ENCODE data around the gene IKZF4.

The IKZF4 gene

DNA sequence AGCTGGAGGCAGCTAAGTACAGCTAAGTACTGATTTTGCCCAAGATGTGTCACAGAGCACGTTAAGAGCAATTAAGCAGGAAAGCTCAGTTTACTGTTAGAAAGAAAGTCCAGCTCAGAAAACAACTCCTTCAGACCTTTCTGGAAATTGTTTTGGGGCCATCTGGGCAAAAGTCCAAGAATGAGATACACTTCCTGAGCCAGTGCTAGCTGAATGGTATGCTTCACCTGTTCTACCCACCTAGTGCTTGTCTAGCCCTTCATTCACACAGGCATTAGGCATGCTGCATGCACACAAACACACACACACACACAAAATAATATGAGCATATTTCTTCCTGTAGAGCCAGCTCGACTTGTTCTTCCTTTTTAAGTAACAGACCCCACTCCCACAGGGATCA is 6.6 kb upstream of the IKZF4 start:
- DNase-seq (ENCODE audit: low read depth, low spot score) = no peak
- Histone ChIP-seq H3K9me3 (ENCODE audit: control insufficient read depth, insufficient read depth, low read length) (no peaks in the 10 kb centered on the region), H3K4me1 (ENCODE audit: control insufficient read depth, insufficient read depth, low read length) (no peaks in the 10 kb centered on the region), H3K4me3 (ENCODE audit: low read length) (no peak overlapping the region), H3K27ac (ENCODE audit: low read length) (no peak overlapping the region), H3K36me3 (ENCODE audit: control insufficient read depth, insufficient read depth, low read length) (no peaks in the 10 kb centered on the region), H3K27me3 (ENCODE audit: control insufficient read depth, insufficient read depth, low read length) (no peaks in the 10 kb centered on the region)
- no CpG with 5 or more reads among the region's 2 CpGs for WGBS (ENCODE audit: insufficient coverage, insufficient read length)

- Histone ChIP-seq H3K27me3 (ENCODE audit: control insufficient read depth, insufficient read depth, low read length) (no peaks in the 10 kb centered on the region), H3K4me3 (ENCODE audit: low read length) (no peak overlapping the region), H3K9me3 (ENCODE audit: control insufficient read depth, insufficient read depth, low read length) (no peaks in the 10 kb centered on the region), H3K27ac (ENCODE audit: low read length) (no peak overlapping the region), H3K4me1 (ENCODE audit: control insufficient read depth, insufficient read depth, low read length) (0 out of 2 replicates have a peak, but pooled peaks cover 3% of the 10 kb centered on the region), H3K36me3 (ENCODE audit: control insufficient read depth, insufficient read depth, low read length) (no peaks in the 10 kb centered on the region)
- DNase-seq (ENCODE audit: low read depth, low spot score) = no peak
- no CpG with 5 or more reads among the region's 4 CpGs for WGBS (ENCODE audit: insufficient coverage, insufficient read length)
Measured at GRCh38 chr12:56017181-56017580, 3.7 kb upstream of the IKZF4 start.

DNA sequence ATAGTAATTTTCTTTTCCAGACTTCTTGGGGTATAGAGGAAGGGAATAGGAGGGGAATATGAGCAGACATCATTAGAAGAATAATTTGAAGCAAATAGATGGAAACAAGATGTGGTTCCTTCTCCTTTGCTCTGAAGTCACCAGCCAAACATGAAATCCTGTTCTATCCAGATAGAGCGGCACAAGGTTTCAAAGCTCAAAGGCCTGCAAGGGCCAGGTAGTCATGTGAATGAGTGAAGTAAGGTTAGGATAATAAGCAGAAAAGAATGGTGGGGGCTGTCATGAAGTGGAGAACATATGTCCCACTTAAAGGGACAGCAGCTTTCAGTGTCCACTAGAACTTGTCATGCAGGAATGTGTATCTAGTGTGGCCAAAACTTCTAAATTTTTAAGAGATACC is 2.5 kb upstream of the IKZF4 start:
- Histone ChIP-seq H3K27ac (ENCODE audit: low read length) (no peak overlapping the region), H3K27me3 (ENCODE audit: control insufficient read depth, insufficient read depth, low read length) (no peaks in the 10 kb centered on the region), H3K9me3 (ENCODE audit: control insufficient read depth, insufficient read depth, low read length) (no peaks in the 10 kb centered on the region), H3K4me3 (ENCODE audit: low read length) (no peak overlapping the region), H3K36me3 (ENCODE audit: control insufficient read depth, insufficient read depth, low read length) (no peaks in the 10 kb centered on the region), H3K4me1 (ENCODE audit: control insufficient read depth, insufficient read depth, low read length) (0 out of 2 replicates have a peak, but pooled peaks cover 3% of the 10 kb centered on the region)
- no peak for DNase-seq (ENCODE audit: low read depth, low spot score)
- no CpG with 5 or more reads among the region's 1 CpG for WGBS (ENCODE audit: insufficient coverage, insufficient read length)

DNA sequence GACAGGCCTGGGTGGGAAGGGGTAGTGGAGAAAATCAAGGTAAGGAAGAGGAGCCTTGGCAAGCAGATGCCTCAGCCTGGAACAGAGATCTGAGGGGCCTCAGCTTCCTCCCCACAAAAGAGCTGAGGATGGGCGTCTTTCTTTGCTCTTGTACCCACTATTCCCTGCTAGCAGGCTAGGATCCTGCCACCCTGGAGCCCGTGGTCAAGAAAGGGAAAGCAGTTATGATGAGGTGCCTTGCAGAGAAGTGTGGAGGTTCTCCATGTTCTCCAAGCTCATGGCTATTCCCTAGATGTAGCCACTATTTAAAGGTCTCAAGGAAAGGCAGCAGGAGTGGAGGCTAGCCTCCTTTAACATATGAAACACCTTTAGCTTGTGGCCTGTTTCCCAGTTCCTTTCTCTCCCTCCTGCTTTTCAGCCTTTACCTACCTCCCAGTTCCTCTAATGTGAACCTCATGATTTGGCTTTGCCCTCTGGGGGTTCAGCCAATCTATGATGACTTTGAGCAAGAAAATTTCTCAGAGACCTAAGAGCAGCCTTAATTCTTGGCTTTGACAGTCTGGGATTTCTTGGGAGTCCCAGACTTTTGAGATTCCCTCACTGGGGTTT is 1.1 kb downstream of the IKZF4 start:
- H3K4me1 ChIP-seq (ENCODE audit: control insufficient read depth, insufficient read depth, low read length) = 0 out of 2 replicates have a peak, but pooled peaks cover 3% of the 10 kb centered on the region
- no peak overlapping the region for H3K27ac ChIP-seq (ENCODE audit: low read length)
- peaks cover 4% of the 10 kb centered on the region; the same call in 1 of the 2 replicates for H3K36me3 ChIP-seq (ENCODE audit: control insufficient read depth, insufficient read depth, low read length)
- H3K27me3 ChIP-seq (ENCODE audit: control insufficient read depth, insufficient read depth, low read length) = no peaks in the 10 kb centered on the region
- H3K4me3 ChIP-seq (ENCODE audit: low read length) = no peak overlapping the region; the same call in 1 of the 2 replicates
- H3K9me3 ChIP-seq (ENCODE audit: control insufficient read depth, insufficient read depth, low read length) = no peaks in the 10 kb centered on the region
- DNase-seq (ENCODE audit: low read depth, low spot score) = no peak
- WGBS (ENCODE audit: insufficient coverage, insufficient read length) = no CpG with 5 or more reads among the region's 2 CpGs

GRCh38 chr12:56028511-56029165 is 7.8 kb downstream of the IKZF4 start:
- no CpG with 5 or more reads among the region's 5 CpGs for WGBS (ENCODE audit: insufficient coverage, insufficient read length)
- H3K4me3 ChIP-seq (ENCODE audit: low read length) = no peak overlapping the region
- H3K36me3 ChIP-seq (ENCODE audit: control insufficient read depth, insufficient read depth, low read length) = peaks cover 18% of the 10 kb centered on the region
- H3K27me3 ChIP-seq (ENCODE audit: control insufficient read depth, insufficient read depth, low read length) = no peaks in the 10 kb centered on the region
- no peak for DNase-seq (ENCODE audit: low read depth, low spot score)
- no peak overlapping the region for H3K27ac ChIP-seq (ENCODE audit: low read length)
- H3K4me1 ChIP-seq (ENCODE audit: control insufficient read depth, insufficient read depth, low read length) = no peaks in the 10 kb centered on the region
- H3K9me3 ChIP-seq (ENCODE audit: control insufficient read depth, insufficient read depth, low read length) = no peaks in the 10 kb centered on the region

GRCh38 chr12:56029166-56029519 is 8.3 kb downstream of the IKZF4 start:
- H3K27ac ChIP-seq (ENCODE audit: low read length) = no peak overlapping the region

GRCh38 chr12:56029666-56030293 is 8.9 kb downstream of the IKZF4 start:
- no CpG with 5 or more reads among the region's 6 CpGs for WGBS (ENCODE audit: insufficient coverage, insufficient read length)
- H3K27me3 ChIP-seq (ENCODE audit: control insufficient read depth, insufficient read depth, low read length) = no peaks in the 10 kb centered on the region
- H3K4me3 ChIP-seq (ENCODE audit: low read length) = no peak overlapping the region
- DNase-seq (ENCODE audit: low read depth, low spot score) = no peak
- no peaks in the 10 kb centered on the region for H3K4me1 ChIP-seq (ENCODE audit: control insufficient read depth, insufficient read depth, low read length)
- H3K36me3 ChIP-seq (ENCODE audit: control insufficient read depth, insufficient read depth, low read length) = peaks cover 22% of the 10 kb centered on the region
- no peaks in the 10 kb centered on the region for H3K9me3 ChIP-seq (ENCODE audit: control insufficient read depth, insufficient read depth, low read length)
- no peak overlapping the region for H3K27ac ChIP-seq (ENCODE audit: low read length)

More at GRCh38 chr12:56029166-56029519, 8.3 kb downstream of the IKZF4 start:
- Histone ChIP-seq H3K4me1 (ENCODE audit: control insufficient read depth, insufficient read depth, low read length) (no peaks in the 10 kb centered on the region), H3K4me3 (ENCODE audit: low read length) (no peak overlapping the region), H3K9me3 (ENCODE audit: control insufficient read depth, insufficient read depth, low read length) (no peaks in the 10 kb centered on the region), H3K27me3 (ENCODE audit: control insufficient read depth, insufficient read depth, low read length) (no peaks in the 10 kb centered on the region), H3K36me3 (ENCODE audit: control insufficient read depth, insufficient read depth, low read length) (peaks cover 18% of the 10 kb centered on the region)
- no peak for DNase-seq (ENCODE audit: low read depth, low spot score)

DNA sequence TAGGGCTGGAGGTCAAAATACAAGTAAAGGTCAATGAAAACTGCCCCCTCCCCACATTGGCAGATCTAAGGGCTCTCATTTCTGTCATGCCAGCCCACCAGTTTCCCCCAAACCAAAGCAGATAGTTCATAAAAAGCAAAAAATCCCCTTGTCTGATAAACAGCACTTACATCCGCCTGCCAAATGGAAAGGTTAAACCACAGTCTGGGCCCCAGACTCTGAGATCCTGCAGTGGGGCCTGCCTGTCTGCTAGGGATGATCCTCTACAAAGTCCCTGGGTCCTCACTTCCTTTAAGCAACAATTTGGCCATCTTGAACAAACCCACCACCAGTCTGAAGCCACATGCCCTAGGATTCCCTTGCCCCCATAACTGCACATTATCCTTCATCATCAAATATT is 11.1 kb downstream of the IKZF4 start:
- Histone ChIP-seq H3K27me3 (ENCODE audit: control insufficient read depth, insufficient read depth, low read length) (no peaks in the 10 kb centered on the region), H3K4me3 (ENCODE audit: low read length) (no peak overlapping the region), H3K9me3 (ENCODE audit: control insufficient read depth, insufficient read depth, low read length) (no peaks in the 10 kb centered on the region), H3K36me3 (ENCODE audit: control insufficient read depth, insufficient read depth, low read length) (peaks cover 24% of the 10 kb centered on the region), H3K27ac (ENCODE audit: low read length) (no peak overlapping the region), H3K4me1 (ENCODE audit: control insufficient read depth, insufficient read depth, low read length) (no peaks in the 10 kb centered on the region; the same call in 1 of the 2 replicates)
- WGBS (ENCODE audit: insufficient coverage, insufficient read length) = no CpG with 5 or more reads among the region's 1 CpG
- no peak for DNase-seq (ENCODE audit: low read depth, low spot score)

DNA sequence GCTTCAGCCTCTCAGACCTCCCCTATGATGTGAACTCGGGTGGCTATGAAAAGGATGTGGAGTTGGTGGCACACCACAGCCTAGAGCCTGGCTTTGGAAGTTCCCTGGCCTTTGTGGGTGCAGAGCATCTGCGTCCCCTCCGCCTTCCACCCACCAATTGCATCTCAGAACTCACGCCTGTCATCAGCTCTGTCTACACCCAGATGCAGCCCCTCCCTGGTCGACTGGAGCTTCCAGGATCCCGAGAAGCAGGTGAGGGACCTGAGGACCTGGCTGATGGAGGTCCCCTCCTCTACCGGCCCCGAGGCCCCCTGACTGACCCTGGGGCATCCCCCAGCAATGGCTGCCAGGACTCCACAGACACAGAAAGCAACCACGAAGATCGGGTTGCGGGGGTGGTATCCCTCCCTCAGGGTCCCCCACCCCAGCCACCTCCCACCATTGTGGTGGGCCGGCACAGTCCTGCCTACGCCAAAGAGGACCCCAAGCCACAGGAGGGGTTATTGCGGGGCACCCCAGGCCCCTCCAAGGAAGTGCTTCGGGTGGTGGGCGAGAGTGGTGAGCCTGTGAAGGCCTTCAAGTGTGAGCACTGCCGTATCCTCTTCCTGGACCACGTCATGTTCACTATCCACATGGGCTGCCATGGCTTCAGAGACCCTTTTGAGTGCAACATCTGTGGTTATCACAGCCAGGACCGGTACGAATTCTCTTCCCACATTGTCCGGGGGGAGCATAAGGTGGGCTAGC is 13.9 kb downstream of the IKZF4 start:
- no peak for DNase-seq (ENCODE audit: low read depth, low spot score)
- H3K27ac ChIP-seq (ENCODE audit: low read length) = no peak overlapping the region
- H3K36me3 ChIP-seq (ENCODE audit: control insufficient read depth, insufficient read depth, low read length) = peaks cover 19% of the 10 kb centered on the region
- no peaks in the 10 kb centered on the region; the same call in 1 of the 2 replicates for H3K4me1 ChIP-seq (ENCODE audit: control insufficient read depth, insufficient read depth, low read length)
- H3K27me3 ChIP-seq (ENCODE audit: control insufficient read depth, insufficient read depth, low read length) = no peaks in the 10 kb centered on the region
- H3K9me3 ChIP-seq (ENCODE audit: control insufficient read depth, insufficient read depth, low read length) = no peaks in the 10 kb centered on the region
- H3K4me3 ChIP-seq (ENCODE audit: low read length) = no peak overlapping the region
- WGBS (ENCODE audit: insufficient coverage, insufficient read length) = no CpG with 5 or more reads among the region's 21 CpGs

- Histone ChIP-seq H3K27ac (ENCODE audit: low read length) (no peak overlapping the region), H3K36me3 (ENCODE audit: control insufficient read depth, insufficient read depth, low read length) (peaks cover 19% of the 10 kb centered on the region), H3K4me1 (ENCODE audit: control insufficient read depth, insufficient read depth, low read length) (no peaks in the 10 kb centered on the region; the same call in 1 of the 2 replicates), H3K4me3 (ENCODE audit: low read length) (no peak overlapping the region), H3K9me3 (ENCODE audit: control insufficient read depth, insufficient read depth, low read length) (no peaks in the 10 kb centered on the region), H3K27me3 (ENCODE audit: control insufficient read depth, insufficient read depth, low read length) (no peaks in the 10 kb centered on the region)
- WGBS (ENCODE audit: insufficient coverage, insufficient read length) = no CpG with 5 or more reads among the region's 2 CpGs
- DNase-seq (ENCODE audit: low read depth, low spot score) = no peak
Measured at GRCh38 chr12:56037161-56037560, 16.3 kb downstream of the IKZF4 start.
